ENCODE data around the gene CTNND2. TPM values are rescaled to one million over a fixed set of nuclear protein-coding genes. Genes with fewer than 3 reads are reported as not detected.

The CTNND2 gene
- polyA plus RNA-seq, 1 experiment: not detected

DNA sequence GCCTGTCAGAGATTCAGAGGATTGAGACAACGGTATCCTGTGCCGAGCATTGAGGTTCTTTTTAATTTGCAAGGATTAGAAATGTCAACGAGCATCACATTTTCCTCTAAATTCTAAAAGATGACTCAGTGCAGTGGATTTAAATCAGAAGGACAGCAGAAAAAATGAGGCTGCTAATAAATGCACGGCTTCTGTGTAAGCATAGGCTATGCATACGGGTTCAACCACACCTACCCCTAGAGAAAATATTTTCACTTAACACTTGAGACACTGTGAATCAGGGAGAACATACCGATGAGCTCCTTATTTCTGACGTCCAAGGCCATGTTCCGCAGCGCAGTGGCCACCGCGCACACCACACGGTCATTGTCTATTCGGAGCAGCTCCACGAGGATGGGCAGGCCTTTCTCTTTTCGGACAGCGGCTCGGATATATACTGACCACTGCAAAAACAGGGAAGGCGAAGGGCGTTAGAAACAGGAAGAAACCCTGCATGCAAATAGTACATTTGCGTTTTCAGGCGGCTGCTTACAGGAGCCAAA, 821.8 kb downstream of the CTNND2 start:
- Histone ChIP-seq H3K27ac (ENCODE audit: low read depth, low read length) (no peak overlapping the region), H3K9me3 (ENCODE audit: control insufficient read depth, insufficient read depth, low read length) (no peaks in the 10 kb centered on the region; the same call in 1 of the 2 replicates), H3K4me3 (ENCODE audit: low read depth, low read length) (no peak overlapping the region), H3K27me3 (ENCODE audit: control insufficient read depth, insufficient read depth, low read length) (no peaks in the 10 kb centered on the region)
- ChIA-PET CTCF (no interaction called here), POLR2A (no interaction called here)
- no peak for DNase-seq (ENCODE audit: low read depth, low spot score)
- TF ChIP-seq, protein P1, sequence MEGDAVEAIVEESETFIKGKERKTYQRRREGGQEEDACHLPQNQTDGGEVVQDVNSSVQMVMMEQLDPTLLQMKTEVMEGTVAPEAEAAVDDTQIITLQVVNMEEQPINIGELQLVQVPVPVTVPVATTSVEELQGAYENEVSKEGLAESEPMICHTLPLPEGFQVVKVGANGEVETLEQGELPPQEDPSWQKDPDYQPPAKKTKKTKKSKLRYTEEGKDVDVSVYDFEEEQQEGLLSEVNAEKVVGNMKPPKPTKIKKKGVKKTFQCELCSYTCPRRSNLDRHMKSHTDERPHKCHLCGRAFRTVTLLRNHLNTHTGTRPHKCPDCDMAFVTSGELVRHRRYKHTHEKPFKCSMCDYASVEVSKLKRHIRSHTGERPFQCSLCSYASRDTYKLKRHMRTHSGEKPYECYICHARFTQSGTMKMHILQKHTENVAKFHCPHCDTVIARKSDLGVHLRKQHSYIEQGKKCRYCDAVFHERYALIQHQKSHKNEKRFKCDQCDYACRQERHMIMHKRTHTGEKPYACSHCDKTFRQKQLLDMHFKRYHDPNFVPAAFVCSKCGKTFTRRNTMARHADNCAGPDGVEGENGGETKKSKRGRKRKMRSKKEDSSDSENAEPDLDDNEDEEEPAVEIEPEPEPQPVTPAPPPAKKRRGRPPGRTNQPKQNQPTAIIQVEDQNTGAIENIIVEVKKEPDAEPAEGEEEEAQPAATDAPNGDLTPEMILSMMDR (IDR thresholded peaks at IDR 0.05; ENCODE audit: low read depth, low read length): no peak

- ChIA-PET POLR2A (no interaction called here), CTCF (no interaction called here)
- Histone ChIP-seq H3K4me3 (ENCODE audit: low read depth, low read length) (no peak overlapping the region), H3K27me3 (ENCODE audit: control insufficient read depth, insufficient read depth, low read length) (no peaks in the 10 kb centered on the region), H3K27ac (ENCODE audit: low read depth, low read length) (no peak overlapping the region), H3K9me3 (ENCODE audit: control insufficient read depth, insufficient read depth, low read length) (no peaks in the 10 kb centered on the region)
- no peak for DNase-seq (ENCODE audit: low read depth, low spot score)
- TF ChIP-seq, protein P1 (IDR thresholded peaks at IDR 0.05; ENCODE audit: low read depth, low read length): no peak
Measured at GRCh38 chr5:11076945-11077613, 827.2 kb downstream of the CTNND2 start.

- no peaks in the 10 kb centered on the region for H3K27me3 ChIP-seq (ENCODE audit: control insufficient read depth, insufficient read depth, low read length)
- no peaks in the 10 kb centered on the region for H3K9me3 ChIP-seq (ENCODE audit: control insufficient read depth, insufficient read depth, low read length)
- no peak for DNase-seq (ENCODE audit: low read depth, low spot score)
- no peak overlapping the region for H3K27ac ChIP-seq (ENCODE audit: low read depth, low read length)
- TF ChIP-seq, protein P1 (IDR thresholded peaks at IDR 0.05; ENCODE audit: low read depth, low read length): no peak
- ChIA-PET CTCF (no interaction called here), POLR2A (no interaction called here)
- H3K4me3 ChIP-seq (ENCODE audit: low read depth, low read length): no peak overlapping the region
Measured at GRCh38 chr5:11075035-11075805, 829.0 kb downstream of the CTNND2 start.

- CTCF ChIA-PET: no interaction called here
- TF ChIP-seq, protein P1 (IDR thresholded peaks at IDR 0.05; ENCODE audit: low read depth, low read length): no peak
Measured at GRCh38 chr5:11072568-11072967, 831.7 kb downstream of the CTNND2 start.

DNA sequence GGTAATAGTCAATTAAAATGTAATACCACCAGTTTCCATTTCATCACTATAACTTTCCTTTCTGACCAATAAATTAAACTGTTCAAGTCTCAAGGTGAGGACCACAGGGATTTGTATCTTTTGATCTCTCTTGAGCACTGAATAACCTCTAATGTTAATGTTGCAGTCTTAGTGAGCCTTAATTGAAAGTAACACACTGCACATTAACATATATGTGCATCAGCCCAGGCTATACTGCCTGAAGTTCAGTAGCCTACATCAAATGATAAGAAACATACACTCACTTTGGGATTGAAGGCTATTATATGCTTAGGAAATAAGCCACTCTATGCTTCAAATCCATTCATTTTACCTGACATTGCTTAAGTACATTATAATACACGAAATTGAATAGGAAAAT, 832.2 kb downstream of the CTNND2 start:
- no peak overlapping the region for H3K4me3 ChIP-seq (ENCODE audit: low read depth, low read length)
- TF ChIP-seq, protein P1 (IDR thresholded peaks at IDR 0.05; ENCODE audit: low read depth, low read length): no peak
- DNase-seq (ENCODE audit: low read depth, low spot score): no peak
- no peaks in the 10 kb centered on the region for H3K9me3 ChIP-seq (ENCODE audit: control insufficient read depth, insufficient read depth, low read length)
- no peaks in the 10 kb centered on the region for H3K27me3 ChIP-seq (ENCODE audit: control insufficient read depth, insufficient read depth, low read length)
- no peak overlapping the region for H3K27ac ChIP-seq (ENCODE audit: low read depth, low read length)
- CTCF ChIA-PET: no interaction called here
- POLR2A ChIA-PET: no interaction called here

More at GRCh38 chr5:11072568-11072967, 831.7 kb downstream of the CTNND2 start:
- H3K4me3 ChIP-seq (ENCODE audit: low read depth, low read length): no peak overlapping the region
- no peak overlapping the region for H3K27ac ChIP-seq (ENCODE audit: low read depth, low read length)
- H3K9me3 ChIP-seq (ENCODE audit: control insufficient read depth, insufficient read depth, low read length): no peaks in the 10 kb centered on the region
- H3K27me3 ChIP-seq (ENCODE audit: control insufficient read depth, insufficient read depth, low read length): no peaks in the 10 kb centered on the region
- POLR2A ChIA-PET: no interaction called here
- no peak for DNase-seq (ENCODE audit: low read depth, low spot score)
